Forelimb muscle (tissue), 1 donor: ENCODE results near the gene CRYBA4. TPM values are rescaled to one million over a fixed set of nuclear protein-coding genes. Genes with fewer than 3 reads are reported as not detected.

Experiments used
- polyA plus RNA-seq: library from polyadenylated mRNA; unstranded; fragments of 120-200 nt; gene quantifications from one replicate; pipeline ENCODE4 v1.2.1, GENCODE V29; 2013; ENCODE audit not compliant: insufficient read length

The CRYBA4 gene
- polyA plus RNA-seq, 1 donor = not detected

Other genes with a start within 250 kb of the CRYBA4 start
- 1.0 TPM for gene ASPHD2, start 192.7 kb upstream of the CRYBA4 start, polyA plus RNA-seq
- 14.0 TPM for gene HPS4, start 138.2 kb upstream of the CRYBA4 start, polyA plus RNA-seq
- 24.1 TPM for gene SRRD, start 138.1 kb upstream of the CRYBA4 start, polyA plus RNA-seq
- gene TFIP11, start 109.5 kb upstream of the CRYBA4 start, polyA plus RNA-seq = 20.4 TPM
- 6.7 TPM for gene TPST2, start 31.8 kb upstream of the CRYBA4 start, polyA plus RNA-seq
- gene CRYBB1, start 3.9 kb upstream of the CRYBA4 start, polyA plus RNA-seq = 0.71 TPM
- 0.33 TPM for gene MIAT, start 35.6 kb downstream of the CRYBA4 start, polyA plus RNA-seq